ENCODE measurements around the gene FOXK1.

The FOXK1 gene

DNA sequence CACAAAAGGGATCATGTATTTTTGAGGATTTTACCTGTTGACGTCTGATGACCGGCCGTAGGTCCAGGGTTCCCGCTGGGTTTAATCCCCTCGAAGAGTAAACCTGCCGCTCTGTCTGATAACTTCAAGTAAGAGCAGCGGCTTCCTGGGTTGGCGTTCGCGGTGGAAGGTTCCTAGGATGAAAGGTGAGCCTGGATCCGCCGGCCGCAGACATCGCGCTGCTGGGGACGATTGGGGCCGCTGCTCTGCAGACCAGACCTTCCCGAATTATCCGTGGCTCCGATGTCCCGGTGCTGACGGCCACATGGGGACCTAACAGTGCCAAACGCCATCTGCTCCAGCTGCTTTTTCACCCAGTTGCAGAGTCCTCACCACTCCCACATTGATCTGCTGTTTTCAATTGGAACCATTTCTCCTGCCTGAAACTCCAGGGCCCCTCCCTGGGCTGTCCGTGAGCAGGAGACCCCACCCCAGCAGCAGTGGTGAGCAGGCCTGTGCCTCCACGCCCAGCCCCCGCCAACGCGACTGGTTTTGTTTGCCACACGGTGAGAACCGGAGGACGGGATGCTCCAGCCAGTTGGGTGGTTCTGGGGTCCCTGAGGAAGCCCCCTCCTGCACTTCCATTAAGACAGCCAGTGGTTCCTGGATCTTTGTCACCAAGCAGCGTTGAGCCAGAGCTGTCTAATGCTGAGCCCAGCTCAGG lies 81.1 kb downstream of the FOXK1 start:
- no peak for DNase-seq (ENCODE audit: low read depth in 2 of 3, low spot score in 1 of 3)

DNA sequence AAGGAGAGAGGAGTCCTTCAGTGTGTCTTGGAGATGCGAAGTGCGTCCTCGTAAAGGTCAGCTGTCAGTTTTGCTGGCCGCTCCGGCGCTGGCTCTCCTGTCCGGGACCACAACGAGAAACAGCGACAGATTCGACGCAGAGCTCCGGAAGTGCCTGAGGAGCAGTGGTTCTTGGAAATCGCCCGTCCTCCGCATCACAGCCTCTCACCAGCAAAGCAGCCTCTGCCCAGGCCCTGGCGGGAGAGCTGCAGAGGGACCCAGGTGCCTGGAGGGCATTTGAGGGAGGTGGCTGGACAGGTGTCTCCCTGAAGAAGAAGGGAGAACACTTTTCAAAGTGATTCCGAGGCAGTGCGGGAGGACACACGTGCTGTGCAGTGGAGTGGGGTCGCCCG lies 81.7 kb downstream of the FOXK1 start:
- DNase-seq (ENCODE audit: low read depth in 2 of 3, low spot score in 1 of 3), result no peak

DNA sequence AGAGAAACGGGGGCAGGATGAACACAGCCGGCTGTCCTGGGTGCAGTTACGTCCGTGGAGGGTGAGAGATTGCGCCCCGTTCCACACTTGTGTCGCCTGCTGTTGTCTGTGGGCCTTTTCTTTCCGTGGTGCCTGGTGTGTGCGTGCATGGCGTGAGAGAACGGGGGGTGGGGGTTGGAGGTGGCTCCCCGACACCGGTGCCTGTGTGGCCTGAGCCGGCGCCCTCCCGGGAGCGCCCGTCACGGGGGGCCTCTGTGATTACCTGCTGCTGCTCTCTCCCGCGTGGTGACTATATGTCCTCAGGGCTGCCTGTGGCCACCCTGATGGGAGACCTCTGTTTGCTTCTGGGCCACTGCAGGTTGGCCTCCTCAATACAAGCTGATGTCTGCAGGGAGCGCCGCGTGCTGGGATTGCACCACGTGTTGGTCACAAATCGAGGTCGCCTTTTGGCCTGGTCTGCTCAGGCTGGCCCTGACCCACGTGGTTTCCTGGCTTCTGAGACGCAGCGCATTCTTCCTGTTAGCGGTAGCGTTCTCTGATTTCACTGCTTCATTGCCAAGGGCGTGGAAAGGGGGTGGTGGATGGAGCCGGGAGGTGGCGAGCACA lies 82.4 kb downstream of the FOXK1 start:
- no peak for DNase-seq (ENCODE audit: low read depth in 2 of 3, low spot score in 1 of 3)

DNA sequence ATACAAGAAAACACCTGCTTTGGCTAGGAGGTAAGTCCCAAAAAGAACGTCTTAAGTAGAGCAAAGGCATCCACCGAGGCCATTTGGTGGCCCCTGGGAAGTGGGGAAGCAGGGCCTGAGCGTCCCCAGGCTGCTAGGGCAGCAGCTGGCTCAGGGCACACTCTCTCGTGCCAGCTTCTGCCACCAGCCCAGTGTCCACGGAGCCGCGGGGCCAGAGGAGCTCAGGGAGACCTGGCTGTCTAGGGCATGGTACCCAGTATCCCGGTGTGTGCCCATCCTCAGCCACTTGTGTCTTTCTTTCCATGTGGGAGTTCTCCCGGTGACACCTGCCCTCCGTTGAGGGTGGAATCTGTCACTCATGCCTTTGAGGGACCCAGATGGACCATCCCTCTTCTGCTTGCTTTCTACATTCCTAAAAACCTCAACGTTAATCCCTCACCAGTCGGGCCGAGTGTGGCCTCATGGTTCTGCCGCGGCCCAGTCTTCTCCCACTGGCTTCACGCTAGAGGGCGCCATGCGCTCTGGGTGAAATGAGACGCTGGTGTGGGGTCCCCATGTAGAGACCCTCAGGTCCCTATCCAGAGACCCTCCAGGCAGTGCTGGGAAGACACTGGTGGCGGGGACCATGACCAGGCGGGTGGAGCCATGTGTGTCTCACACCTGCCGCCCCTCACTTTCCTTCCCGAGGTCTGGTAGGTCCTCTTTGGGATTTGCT lies 83.8 kb downstream of the FOXK1 start:
- no peak for DNase-seq (ENCODE audit: low read depth in 2 of 3, low spot score in 1 of 3)

DNA sequence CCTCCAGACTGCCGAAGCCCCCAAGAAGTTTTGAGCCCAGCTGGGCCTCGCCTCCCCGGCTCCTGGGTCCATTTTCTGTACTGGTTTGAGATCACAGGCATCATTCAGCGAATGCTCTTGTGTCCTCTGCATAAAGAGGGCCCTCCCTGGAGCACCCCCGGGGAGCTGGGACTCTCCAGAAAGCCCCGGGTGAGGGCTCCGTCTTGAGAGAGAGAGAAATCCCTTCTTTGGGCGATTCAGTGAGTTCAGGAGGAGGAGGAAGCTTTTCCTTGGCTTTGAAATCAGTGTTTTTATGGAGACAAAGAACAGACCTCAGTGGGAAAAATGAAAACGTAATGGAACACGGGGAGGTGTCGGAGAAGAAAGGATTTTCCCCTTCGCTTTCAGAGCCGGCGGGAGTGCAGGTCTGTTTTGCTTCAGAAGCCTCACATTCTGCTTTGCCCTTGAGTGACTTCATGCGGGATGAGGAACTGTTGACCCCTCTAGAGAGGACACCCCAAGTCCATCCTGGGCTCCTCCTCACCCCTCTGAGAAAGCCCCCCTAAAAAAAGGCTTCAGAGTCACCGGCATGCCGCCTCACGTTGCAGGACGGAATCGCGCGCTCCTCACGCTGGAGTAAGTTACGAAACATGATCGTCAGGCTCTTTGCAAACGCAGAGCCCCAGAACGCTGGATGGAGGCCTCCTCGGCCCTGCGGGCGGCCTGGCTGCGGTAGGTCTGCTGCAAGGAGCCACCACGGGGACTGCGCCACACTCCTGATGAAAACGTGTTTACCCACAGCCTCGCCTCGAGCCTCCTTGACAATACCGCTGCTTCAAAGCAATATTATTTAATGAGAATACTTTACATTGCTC lies 84.8 kb downstream of the FOXK1 start:
- DNase-seq (ENCODE audit: low read depth in 2 of 3, low spot score in 1 of 3), result no peak

DNA sequence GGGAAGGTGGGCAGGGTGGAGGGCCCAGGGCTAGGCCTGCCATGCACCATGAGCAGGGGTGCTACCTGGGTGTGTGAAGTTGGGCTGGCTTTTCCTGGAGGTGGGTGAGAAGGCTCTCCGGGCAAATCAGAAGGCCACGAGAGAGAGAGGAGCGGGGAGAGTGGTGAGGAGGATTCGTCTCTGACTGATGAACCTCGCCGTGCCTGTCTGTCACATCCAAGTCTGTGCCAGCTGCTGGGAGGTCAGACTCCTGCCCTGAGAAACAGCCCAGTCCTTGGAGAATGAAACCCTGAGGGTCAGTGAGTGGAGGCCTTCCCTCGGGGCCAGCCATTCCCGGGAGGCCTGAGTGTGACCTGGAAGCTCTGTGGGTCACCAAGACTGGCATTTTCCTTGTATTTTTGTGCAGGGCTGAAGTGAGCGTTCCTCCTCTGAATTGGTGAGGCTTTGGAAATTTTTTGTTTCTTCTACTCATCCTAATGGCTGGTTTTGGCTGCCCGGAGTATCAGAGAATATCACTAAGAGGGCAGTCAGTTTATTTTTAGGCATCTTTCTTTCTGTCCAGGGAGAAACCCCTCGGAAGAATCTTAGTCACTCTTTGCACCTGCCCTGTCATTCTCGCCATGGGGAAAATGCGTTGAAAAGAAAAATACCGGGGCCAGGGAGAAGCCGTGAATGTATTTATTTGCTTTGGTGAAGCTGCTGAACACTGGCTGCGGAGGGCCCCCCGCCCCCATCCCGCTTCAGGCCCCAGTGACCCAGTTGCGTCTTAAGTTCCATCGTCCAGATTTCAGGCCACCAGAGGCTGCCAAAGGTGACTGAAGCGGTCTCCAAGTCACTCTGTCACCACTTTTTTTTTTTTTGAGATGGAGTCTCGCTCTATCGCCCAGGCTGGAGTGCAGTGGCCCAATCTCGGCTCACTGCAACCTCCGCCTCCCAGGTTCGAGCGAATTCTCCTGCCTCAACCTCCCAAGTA lies 86.8 kb downstream of the FOXK1 start:
- no peak for DNase-seq (ENCODE audit: low read depth in 2 of 3, low spot score in 1 of 3)

DNA sequence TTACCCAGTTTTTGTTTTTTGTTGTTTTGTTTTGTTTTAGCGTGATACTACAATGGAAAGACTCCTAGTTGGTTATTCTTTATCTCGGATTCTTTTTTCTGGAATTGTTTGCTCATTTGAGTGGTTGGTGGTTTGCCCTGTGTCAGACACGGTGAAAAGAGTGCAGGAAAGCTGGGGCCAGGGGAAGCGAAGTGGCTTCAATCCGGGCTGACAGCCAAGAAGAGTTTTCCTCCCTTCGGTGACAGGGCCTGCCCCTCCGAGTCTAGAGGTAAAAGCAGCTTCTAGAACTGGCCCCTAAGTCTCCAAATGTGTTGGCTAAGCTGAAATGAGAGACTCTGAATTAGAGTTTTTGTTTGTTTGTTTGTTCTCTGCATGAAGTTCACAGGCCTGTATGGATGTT lies 87.7 kb downstream of the FOXK1 start:
- no peak for DNase-seq (ENCODE audit: low read depth in 2 of 3, low spot score in 1 of 3)

DNA sequence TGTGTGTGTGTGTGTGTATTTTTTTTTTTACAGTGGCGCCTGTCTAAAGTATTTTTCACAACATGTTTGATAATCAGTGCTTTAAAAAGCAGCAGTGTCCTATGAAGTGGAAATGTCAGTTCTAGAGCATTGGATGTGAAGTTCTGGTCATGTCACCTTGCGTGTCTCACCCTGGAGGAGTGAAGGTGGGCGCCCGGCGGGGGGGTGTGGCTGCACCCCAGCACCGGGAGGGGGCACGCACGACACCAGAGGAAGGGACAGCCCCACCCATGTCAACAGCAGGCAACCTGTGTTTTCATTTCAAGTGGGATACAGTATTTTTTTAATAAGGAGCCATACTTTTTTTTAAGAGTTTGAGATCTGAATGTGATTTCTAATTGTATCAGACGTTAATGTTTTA lies 88.8 kb downstream of the FOXK1 start:
- no peak for DNase-seq (ENCODE audit: low read depth in 2 of 3, low spot score in 1 of 3)

DNA sequence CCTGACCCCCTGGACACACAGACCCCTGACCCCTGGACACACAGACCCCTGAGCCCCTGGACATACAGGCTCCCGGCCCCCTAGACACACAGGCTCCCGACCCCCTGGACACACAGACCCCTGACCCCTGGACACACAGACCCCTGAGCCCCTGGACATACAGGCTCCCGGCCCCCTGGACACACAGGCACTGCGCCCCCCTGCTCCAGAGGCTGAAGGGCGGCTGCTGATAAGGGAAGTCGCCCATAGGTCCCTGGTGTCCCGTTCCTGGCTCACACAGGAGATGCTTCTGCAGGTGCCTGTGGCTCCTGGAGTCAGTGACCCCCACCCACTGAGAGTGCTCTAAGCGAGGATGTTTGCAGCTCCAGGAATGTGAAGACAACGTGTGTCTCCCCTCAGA lies 89.6 kb downstream of the FOXK1 start:
- no peak for DNase-seq (ENCODE audit: low read depth in 2 of 3, low spot score in 1 of 3)

DNA sequence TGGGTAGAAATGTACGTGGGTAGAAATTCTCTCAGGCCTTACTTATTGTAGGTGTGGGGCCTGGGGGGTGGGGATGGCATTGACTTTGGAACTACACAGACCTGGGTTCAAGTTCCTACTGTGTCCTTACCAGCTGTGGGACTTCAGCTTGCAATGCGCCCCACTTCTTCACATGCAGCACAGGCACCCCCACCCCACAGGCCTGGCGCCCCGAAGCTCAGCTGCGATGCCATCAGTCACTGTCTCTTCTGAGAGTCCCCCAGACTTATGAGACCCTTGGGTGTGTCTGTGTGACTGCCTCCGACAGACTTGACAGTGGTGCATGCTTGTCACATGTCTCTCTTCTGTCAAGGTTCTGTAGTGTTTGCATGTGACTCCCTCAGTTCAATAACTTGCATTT lies 90.2 kb downstream of the FOXK1 start:
- DNase-seq (ENCODE audit: low read depth in 2 of 3, low spot score in 1 of 3), result no peak

DNA sequence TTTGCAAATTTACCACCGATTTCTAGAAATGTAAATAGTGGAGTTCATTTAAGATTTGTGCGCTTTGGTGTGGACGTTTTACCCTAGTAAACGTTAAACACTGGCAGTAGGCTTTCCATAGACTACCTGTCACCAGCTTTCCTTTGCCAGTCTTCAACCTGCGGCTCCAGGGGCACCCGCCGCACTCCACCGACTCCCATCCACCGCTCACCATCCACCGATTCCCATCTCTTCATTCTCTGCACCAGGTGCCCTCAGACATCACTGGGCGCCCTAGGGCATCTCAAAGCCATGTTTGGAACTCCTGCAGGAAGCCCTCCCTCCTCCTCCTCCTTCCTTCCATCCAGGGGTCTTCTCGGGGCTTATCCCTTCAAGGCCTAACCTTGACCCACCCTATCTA lies 91.9 kb downstream of the FOXK1 start:
- DNase-seq (ENCODE audit: low read depth in 2 of 3, low spot score in 1 of 3), result no peak

DNA sequence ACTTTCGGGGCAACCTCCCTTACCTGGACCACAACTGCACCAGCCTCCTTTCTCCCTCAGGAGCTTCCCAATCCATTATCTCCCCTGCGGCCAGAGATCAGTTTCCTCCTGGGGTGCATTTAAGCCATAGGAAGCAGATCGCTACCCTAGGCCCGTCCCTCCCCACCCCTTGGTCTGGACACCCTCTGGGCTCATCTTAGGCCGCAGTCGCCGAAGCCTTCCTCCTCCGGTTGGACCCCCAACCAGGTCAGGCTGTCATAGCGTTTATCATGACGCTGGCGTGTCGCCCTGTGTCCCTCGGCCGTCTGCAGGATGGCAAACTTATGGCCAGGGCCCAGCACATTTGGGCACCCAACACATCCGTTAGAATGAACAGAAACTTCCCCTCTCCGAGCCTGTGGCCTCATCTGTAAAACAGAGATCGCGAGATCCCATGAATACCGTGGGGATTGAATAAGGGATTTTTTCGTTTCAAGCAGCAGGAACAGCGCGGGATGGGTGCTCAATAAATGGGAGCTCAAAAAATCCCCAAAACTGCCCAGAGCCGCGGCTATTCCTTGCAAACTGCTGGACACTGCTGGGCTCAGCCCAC lies 92.7 kb downstream of the FOXK1 start:
- DNase-seq (ENCODE audit: low read depth in 2 of 3, low spot score in 1 of 3), result no peak

DNA sequence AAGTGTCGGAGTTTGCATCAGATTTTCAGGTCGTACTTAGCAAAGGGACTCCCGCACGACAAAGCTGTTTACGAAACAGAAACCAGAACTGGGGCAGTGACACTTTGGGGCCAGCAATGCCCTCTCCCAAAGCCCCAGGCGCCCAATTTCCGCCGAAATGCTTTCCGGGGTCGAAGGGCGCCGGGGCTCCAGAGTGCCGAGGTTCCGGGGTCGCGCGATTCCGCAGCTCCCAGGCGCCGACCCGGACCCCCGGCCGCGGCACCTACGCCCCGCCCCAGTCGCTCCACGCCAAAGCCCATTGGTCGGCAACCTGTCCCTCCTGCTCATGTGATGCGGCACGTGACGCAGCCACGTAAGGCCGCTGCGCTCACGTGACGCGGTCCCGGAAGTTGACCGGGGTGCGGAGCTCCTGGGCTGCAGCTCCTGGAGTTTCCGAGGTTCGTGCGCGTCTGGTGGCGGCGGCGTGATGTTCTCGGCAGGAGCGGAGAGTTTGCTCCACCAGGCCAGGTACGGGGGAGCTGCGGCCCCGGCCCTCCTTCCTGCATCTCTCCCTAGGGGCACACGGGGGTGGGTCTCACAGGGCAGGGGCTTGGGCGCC lies 93.3 kb downstream of the FOXK1 start, which contains the start of gene AP5Z1:
TSS of gene AP5Z1 (plus strand) at position 374 of the 598 bp plus-strand sequence. CDS start at position 467, 93 bp downstream.
- DNase-seq (ENCODE audit: low read depth in 2 of 3, low spot score in 1 of 3), result peak; percentile 85 to 94 (median 90)

DNA sequence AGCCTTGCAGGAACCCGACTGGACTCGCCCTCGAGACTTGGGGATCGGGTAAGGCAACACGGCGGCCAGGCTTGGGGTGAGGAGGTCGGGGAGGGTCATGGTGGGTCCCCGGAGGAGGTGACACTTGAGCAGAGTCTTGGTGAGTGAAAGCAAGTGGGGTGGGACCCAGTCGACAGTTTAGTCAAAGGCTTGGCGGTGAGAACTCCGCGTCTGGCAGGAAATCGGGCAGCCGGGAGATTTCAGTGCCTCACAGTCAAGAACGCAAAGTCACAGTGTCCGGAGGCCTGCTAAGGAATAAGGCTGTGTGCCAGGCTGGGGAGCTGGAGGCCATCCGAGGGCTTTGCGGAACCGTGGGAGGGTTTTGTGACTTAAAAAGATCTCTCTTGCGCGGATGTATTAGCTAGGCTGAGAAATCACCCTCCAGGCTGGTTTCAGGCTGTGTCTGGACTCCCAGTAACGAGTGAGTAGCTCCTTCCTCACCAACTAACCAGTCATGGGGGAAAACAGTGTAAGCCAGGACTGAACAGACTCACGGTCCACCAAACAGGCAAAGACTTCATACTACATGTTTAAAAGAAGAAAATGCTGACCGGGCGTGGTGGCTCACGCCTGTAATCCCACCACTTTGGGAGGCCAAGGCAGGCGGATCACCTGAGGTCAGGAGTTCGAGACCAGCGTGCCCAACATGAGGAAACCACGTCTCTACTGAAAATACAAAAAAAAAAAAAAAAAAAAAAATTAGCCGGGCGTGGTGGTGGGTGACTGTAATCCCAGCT lies 93.9 kb downstream of the FOXK1 start:
- DNase-seq (ENCODE audit: low read depth in 2 of 3, low spot score in 1 of 3), result peak in 2 of 3 donors; percentile 28 to 33

DNA sequence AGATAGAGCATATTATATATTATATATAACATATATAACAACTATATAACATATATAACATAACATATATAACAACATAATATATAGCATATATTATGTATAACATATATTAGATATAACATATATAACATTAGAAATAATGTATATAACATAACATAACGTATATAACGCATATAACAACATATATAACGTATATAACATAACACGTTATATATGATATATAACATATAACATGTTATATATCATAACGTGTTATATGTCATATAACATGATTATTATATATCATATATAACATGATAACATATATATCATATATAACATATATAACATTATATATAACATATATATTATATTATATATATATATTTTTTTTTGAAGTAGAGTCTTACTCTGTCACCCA lies 97.0 kb downstream of the FOXK1 start:
- DNase-seq (ENCODE audit: low read depth in 2 of 3, low spot score in 1 of 3), result no peak

DNA sequence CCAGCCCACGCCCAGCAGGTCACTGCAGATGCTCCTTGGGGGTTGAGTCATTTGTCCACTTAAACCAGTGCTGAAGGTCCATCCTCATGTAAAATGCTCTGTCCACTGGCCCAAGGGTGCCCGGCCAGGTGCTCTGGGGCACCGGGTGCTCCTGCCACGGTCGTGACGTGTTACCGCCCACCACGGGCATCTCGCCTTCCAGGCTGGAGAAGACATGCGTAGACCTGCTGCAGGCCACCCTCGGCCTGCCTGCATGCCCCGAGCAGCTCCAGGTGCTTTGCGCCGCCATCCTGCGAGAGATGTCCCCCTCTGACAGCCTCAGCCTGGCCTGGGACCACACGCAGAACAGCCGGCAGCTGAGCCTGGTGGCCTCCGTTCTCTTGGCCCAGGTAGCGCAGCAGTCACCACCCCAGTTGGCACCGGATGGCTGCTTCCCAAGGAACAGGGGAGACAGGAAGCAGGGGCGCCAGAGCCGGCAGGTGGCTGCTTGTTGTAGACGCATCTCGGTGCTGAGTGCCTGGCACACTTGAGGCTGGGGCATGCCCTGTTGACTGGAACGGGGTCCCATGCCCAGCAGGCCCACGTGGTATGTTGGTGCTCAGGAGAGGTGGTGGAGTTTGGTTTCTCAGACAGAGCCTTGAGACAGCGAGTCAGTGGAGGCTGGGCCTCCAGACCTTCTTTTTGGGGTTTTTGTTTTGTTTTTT lies 99.4 kb downstream of the FOXK1 start:
- no peak for DNase-seq (ENCODE audit: low read depth in 2 of 3, low spot score in 1 of 3)

DNA sequence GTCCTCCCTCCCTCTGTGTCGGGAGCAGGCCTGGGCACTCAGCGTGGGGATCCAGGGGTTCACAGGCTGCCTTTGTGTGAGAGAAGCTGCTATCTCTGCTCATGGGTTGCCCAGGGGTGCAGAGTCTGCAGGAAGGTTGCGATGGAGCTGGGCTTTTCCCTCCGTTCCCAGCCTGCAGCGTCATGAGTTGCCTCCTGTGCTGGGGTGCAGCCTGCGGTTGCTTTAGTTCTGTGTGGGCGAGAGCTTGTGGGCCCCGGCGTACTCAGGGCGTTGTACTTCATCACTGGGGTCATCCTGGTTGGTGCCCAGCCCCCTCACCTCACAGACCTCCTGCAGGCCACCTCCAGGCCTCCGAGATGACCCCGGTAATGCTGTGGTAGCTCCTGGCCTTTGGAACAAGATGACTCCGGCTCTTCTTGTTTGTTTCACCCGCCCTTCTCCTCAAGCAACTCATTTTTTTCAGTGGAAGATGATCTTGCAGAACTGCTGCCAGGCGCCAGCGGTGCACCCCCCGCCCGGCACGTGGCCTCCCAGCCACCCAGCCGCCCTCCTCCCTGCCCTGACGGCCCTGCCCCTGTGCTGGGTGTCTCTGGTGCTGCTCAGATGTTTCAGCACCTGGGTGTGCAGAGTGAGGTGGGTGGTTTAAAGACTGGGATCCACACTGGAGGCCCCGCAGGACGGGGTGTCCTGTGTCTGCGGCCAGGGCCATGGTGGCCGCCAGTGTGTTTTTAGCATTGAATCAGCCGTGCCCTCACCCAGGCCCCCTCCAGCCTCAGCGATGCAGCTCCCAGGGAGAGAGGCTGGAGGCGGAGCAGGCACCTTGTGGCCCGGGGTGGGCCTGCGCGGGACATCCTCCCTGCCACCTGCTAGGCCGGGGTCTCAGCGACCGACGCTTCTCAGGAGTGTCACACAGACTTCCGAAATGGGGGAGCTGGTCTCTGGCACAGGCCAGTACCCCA lies 100.5 kb downstream of the FOXK1 start:
- DNase-seq (ENCODE audit: low read depth in 2 of 3, low spot score in 1 of 3), result no peak
